Ovary (tissue), 3 donors: ENCODE data around the gene AGK.

Experiments
- CTCF ChIP-seq, 3 donors: fragments of 450-650 bp in 2 of 3; fragments of 200-600 bp in 1 of 3; IDR thresholded peaks; one replicate each; pipeline versions ENCODE4 v1.5.1 to v1.8.0; 2016 to 2022; ENCODE audit warnings: antibody characterized with exemption in 3 of 3, mild to moderate bottlenecking in 1 of 3
- EP300 ChIP-seq: sonication (generic); formaldehyde crosslinking; IDR thresholded peaks from one replicate; pipeline ENCODE4 v1.6.1; 2017; ENCODE audit warnings: antibody characterized with exemption
- POLR2A ChIP-seq: fragments of 450-650 bp; IDR thresholded peaks from one replicate; pipeline ENCODE4 v1.6.1; 2017; ENCODE audit warnings: antibody characterized with exemption, mild to moderate bottlenecking, moderate library complexity
- donor health status: DM: no; HTN: no; CAD: no.

- TF ChIP-seq CTCF (IDR thresholded peaks at IDR 0.05) = no peak
- no peak for TF ChIP-seq POLR2A
- no peak for TF ChIP-seq EP300
These were observed 145.1 kb downstream of the AGK start for GRCh38 chr7:141696348-141696747.
